Ascending aorta (tissue), 2 donors: ENCODE results near the gene RGS10. TPM values are rescaled to one million over a fixed set of nuclear protein-coding genes. Genes with fewer than 3 reads are reported as not detected.

ENCODE experiments used
- DNase-seq, 2 donors: peaks; one replicate each; pipeline ENCODE4 v3.0.0-alpha.2; 2019; ENCODE audit warnings: low spot score in 2 of 2
- H3K27ac ChIP-seq, 2 donors: fragments of 200-600 bp; sonication (generic); one replicate each; pipeline ENCODE4 v1.5.1; 2016 to 2017; ENCODE audit warnings: mild to moderate bottlenecking in 1 of 2
- H3K27me3 ChIP-seq: fragments of 200-600 bp; sonication (generic); one replicate; pipeline ENCODE4 v1.5.1; 2017
- H3K36me3 ChIP-seq, 2 donors: fragments of 200-600 bp; sonication (generic); one replicate each; pipeline ENCODE4 v1.5.1; 2016
- H3K4me1 ChIP-seq, 2 donors: fragments of 200-600 bp; sonication (generic); one replicate each; pipeline ENCODE4 v1.5.1; 2016 to 2017; ENCODE audit warnings: mild to moderate bottlenecking in 1 of 2
- H3K4me3 ChIP-seq, 2 donors: fragments of 200-600 bp; sonication (generic); one replicate each; pipeline ENCODE4 v1.5.1; 2016 to 2017; ENCODE audit warnings: mild to moderate bottlenecking in 1 of 2
- H3K9me3 ChIP-seq, 2 donors: fragments of 200-600 bp; sonication (generic); one replicate each; pipeline ENCODE4 v1.5.1; 2016
- CTCF ChIP-seq, 3 experiments: fragments of 200-600 bp in 2 of 3; fragments of 450-650 bp in 1 of 3; sonication (generic) in 2 of 3; IDR thresholded peaks; one replicate each; pipeline ENCODE4 v1.5.1; 2016 to 2019; ENCODE audit warnings: antibody characterized with exemption in 3 of 3, mild to moderate bottlenecking in 1 of 3, moderate library complexity in 1 of 3
- intact Hi-C: fragments of 100-400 bp; cut with DNase I; formaldehyde crosslinking; loops from one replicate; pipeline ENCODE4 v1.15.1; 2023
- total RNA-seq: library from RNA; depleted of rRNA; stranded (reverse); fragments of >200 nt; gene quantifications from one replicate; pipeline ENCODE4 v1.1.0, GENCODE V29; 2016

The RGS10 gene
- total RNA-seq, 1 donor from 2014 or later: 42.9 TPM

GRCh38 chr10:119495545-119495944, 47.0 kb downstream of the RGS10 start:
- no peaks in the 10 kb centered on the region for H3K36me3 ChIP-seq
- H3K4me3 ChIP-seq: no peak overlapping the region
- H3K27ac ChIP-seq: no peak overlapping the region
- intact Hi-C loops: no loop called here
- no peak for TF ChIP-seq CTCF (IDR thresholded peaks at IDR 0.05)
- H3K27me3 ChIP-seq: no peaks in the 10 kb centered on the region
- no peaks in the 10 kb centered on the region for H3K4me1 ChIP-seq
- DNase-seq: no peak
- H3K9me3 ChIP-seq: no peaks in the 10 kb centered on the region

- Histone ChIP-seq H3K27ac (no peak overlapping the region), H3K4me3 (no peak overlapping the region), H3K4me1 (no peaks in the 10 kb centered on the region), H3K27me3 (no peaks in the 10 kb centered on the region), H3K9me3 (no peaks in the 10 kb centered on the region), H3K36me3 (no peaks in the 10 kb centered on the region)
- TF ChIP-seq CTCF (IDR thresholded peaks at IDR 0.05): no peak
- intact Hi-C loops: no loop called here
- no peak for DNase-seq
These were observed 47.5 kb downstream of the RGS10 start for GRCh38 chr10:119495021-119495505.

GRCh38 chr10:119494236-119495020, 48.1 kb downstream of the RGS10 start:
- intact Hi-C loops: no loop called here
- Histone ChIP-seq H3K4me1 (peaks cover 3 to 5% of the 10 kb centered on the region in 2 donors), H3K9me3 (no peaks in the 10 kb centered on the region), H3K27me3 (no peaks in the 10 kb centered on the region), H3K27ac (no peak overlapping the region), H3K36me3 (no peaks in the 10 kb centered on the region), H3K4me3 (no peak overlapping the region)
- no peak for DNase-seq
- TF ChIP-seq CTCF (IDR thresholded peaks at IDR 0.05): no peak

- Histone ChIP-seq H3K36me3 (no peaks in the 10 kb centered on the region), H3K9me3 (no peaks in the 10 kb centered on the region), H3K4me3 (no peak overlapping the region), H3K4me1 (peaks cover 4 to 5% of the 10 kb centered on the region in 2 donors), H3K27me3 (no peaks in the 10 kb centered on the region), H3K27ac (no peak overlapping the region)
- no peak for TF ChIP-seq CTCF (IDR thresholded peaks at IDR 0.05)
- intact Hi-C loops: no loop called here
- no peak for DNase-seq
These were observed 49.4 kb downstream of the RGS10 start for GRCh38 chr10:119493155-119493554.

- Histone ChIP-seq H3K9me3 (no peaks in the 10 kb centered on the region), H3K27ac (no peak overlapping the region), H3K4me1 (peaks cover 4 to 5% of the 10 kb centered on the region in 2 donors), H3K4me3 (no peak overlapping the region), H3K36me3 (no peaks in the 10 kb centered on the region), H3K27me3 (no peaks in the 10 kb centered on the region)
- no peak for DNase-seq
- TF ChIP-seq CTCF (IDR thresholded peaks at IDR 0.05): no peak
- intact Hi-C loops: no loop called here
These were observed 50.4 kb downstream of the RGS10 start for GRCh38 chr10:119491966-119492757.
